Measurements from ENCODE around the gene STK39. TPM values are rescaled to one million over a fixed set of nuclear protein-coding genes. Genes with fewer than 3 reads are reported as not detected.

Gene STK39
- total RNA-seq, 1 donor from 2014 or later: 15.7 TPM

DNA sequence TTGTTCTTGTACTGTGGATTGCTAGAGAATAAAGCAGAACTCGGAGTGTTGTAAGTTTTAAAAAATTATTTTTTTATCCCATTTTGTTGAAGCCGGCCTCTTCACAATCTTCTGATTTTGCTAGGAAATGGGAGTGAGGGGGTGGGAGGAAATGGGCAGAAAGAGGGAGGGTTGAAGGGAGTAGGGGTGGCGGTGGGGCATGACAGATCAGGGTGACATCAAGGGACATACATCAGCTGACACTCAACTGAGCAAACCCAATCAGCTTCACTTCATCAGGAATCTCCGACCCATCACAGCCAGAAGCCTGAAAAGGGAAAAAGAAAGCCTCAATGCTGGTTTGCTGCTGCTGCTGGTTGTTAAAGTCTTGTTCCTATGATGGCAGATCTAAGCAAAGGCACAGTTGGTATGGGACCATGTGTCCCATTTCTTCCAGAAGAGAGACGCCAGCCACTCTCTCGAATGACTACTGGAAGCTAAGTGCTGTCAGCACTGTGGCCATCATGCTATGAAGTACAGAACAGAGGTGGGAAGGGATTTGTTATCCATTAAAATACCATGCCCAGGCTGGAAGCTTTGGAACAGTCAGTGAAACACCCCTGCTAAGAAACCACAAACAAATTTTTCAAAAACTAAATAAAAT, 292.0 kb downstream of the STK39 start:
- H3K27ac ChIP-seq (ENCODE audit: low read depth, low read length): no peak overlapping the region
- no peaks in the 10 kb centered on the region for H3K36me3 ChIP-seq (ENCODE audit: control insufficient read depth in 3 of 3, insufficient read depth in 3 of 3, low read length in 3 of 3)
- H3K9me3 ChIP-seq (ENCODE audit: control insufficient read depth in 3 of 3, low read length in 3 of 3): no peaks in the 10 kb centered on the region
- no peak overlapping the region for H3K9ac ChIP-seq (ENCODE audit: low read depth in 1 of 3, low read length in 3 of 3)
- no peaks in the 10 kb centered on the region for H3K4me1 ChIP-seq (ENCODE audit: control insufficient read depth in 3 of 3, insufficient read depth in 3 of 3, low read length in 3 of 3)
- H3K27me3 ChIP-seq (ENCODE audit: control insufficient read depth in 3 of 3, insufficient read depth in 3 of 3, low read length in 3 of 3): no peaks in the 10 kb centered on the region
- H3K4me3 ChIP-seq (ENCODE audit: low read length in 3 of 3): no peak overlapping the region

DNA sequence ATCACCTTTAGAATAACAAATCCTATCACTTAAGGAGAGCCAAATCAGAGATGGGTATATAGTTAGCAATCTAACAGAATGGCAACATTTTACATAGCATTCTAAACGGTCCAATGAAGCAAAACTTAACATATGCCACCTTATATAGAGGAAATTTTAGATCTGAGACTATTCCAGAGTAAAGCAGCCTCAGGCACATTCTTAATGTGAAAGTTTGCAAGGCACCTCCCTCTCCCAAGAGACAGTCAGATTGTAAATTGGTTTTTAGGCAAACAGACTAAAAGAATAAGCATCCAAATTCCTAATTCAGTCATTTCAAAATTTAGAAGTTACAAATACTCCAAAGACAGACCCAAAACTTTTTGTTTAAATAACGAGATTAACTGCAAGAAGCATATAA, 292.9 kb downstream of the STK39 start:
- no peaks in the 10 kb centered on the region for H3K27me3 ChIP-seq (ENCODE audit: control insufficient read depth in 3 of 3, insufficient read depth in 3 of 3, low read length in 3 of 3)
- H3K9me3 ChIP-seq (ENCODE audit: control insufficient read depth in 3 of 3, low read length in 3 of 3): no peaks in the 10 kb centered on the region
- H3K4me1 ChIP-seq (ENCODE audit: control insufficient read depth in 3 of 3, insufficient read depth in 3 of 3, low read length in 3 of 3): no peaks in the 10 kb centered on the region
- no peaks in the 10 kb centered on the region for H3K36me3 ChIP-seq (ENCODE audit: control insufficient read depth in 3 of 3, insufficient read depth in 3 of 3, low read length in 3 of 3)
- H3K27ac ChIP-seq (ENCODE audit: low read depth, low read length): no peak overlapping the region
- no peak overlapping the region for H3K4me3 ChIP-seq (ENCODE audit: low read length in 3 of 3)
- no peak overlapping the region for H3K9ac ChIP-seq (ENCODE audit: low read depth in 1 of 3, low read length in 3 of 3)

DNA sequence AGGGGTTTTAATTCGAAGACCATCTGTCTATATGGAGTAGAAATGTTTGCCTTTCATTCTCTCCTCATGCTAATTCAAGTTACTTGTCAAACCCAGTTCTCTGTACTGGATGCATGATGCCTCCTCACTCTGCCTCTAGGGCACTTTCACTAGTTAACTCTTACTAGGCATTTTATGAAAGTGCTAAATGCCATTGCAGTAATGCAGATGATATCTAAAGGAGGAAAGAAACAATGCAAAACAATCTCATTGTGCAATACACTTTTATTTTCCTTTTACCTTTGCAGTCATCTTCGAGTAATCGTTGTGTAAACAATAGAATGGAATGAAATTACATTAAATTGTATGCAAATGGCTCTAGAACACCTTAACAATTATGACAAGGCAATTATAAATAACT, 293.6 kb downstream of the STK39 start:
- Histone ChIP-seq H3K4me3 (ENCODE audit: low read length in 3 of 3) (no peak overlapping the region), H3K9me3 (ENCODE audit: control insufficient read depth in 3 of 3, low read length in 3 of 3) (no peaks in the 10 kb centered on the region), H3K27me3 (ENCODE audit: control insufficient read depth in 3 of 3, insufficient read depth in 3 of 3, low read length in 3 of 3) (no peaks in the 10 kb centered on the region), H3K4me1 (ENCODE audit: control insufficient read depth in 3 of 3, insufficient read depth in 3 of 3, low read length in 3 of 3) (no peaks in the 10 kb centered on the region), H3K36me3 (ENCODE audit: control insufficient read depth in 3 of 3, insufficient read depth in 3 of 3, low read length in 3 of 3) (no peaks in the 10 kb centered on the region), H3K9ac (ENCODE audit: low read depth in 1 of 3, low read length in 3 of 3) (no peak overlapping the region), H3K27ac (ENCODE audit: low read depth, low read length) (no peak overlapping the region)

DNA sequence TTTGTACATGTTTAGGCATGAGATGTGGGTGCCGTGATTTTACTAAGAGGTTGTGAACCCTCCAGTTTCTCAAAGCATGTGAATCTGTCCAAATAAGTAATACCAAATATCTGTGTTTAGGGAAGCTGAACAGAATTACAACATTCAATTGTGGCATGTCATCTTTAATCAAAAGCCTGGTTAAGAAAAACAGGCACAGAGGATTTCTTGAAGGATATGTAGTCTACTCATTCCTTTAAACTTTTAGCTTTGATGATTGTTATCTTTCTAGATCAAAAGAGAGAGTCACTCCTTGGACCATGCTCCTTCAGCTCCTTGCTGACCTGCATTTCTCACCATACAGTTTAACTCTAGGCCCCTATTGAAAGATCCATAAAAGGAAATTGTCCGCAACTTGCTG, 296.8 kb downstream of the STK39 start:
- Histone ChIP-seq H3K4me1 (ENCODE audit: control insufficient read depth in 3 of 3, insufficient read depth in 3 of 3, low read length in 3 of 3) (no peaks in the 10 kb centered on the region), H3K4me3 (ENCODE audit: low read length in 3 of 3) (no peak overlapping the region), H3K27ac (ENCODE audit: low read depth, low read length) (no peak overlapping the region), H3K27me3 (ENCODE audit: control insufficient read depth in 3 of 3, insufficient read depth in 3 of 3, low read length in 3 of 3) (no peaks in the 10 kb centered on the region), H3K9me3 (ENCODE audit: control insufficient read depth in 3 of 3, low read length in 3 of 3) (no peaks in the 10 kb centered on the region), H3K36me3 (ENCODE audit: control insufficient read depth in 3 of 3, insufficient read depth in 3 of 3, low read length in 3 of 3) (no peaks in the 10 kb centered on the region), H3K9ac (ENCODE audit: low read depth in 1 of 3, low read length in 3 of 3) (no peak overlapping the region)

DNA sequence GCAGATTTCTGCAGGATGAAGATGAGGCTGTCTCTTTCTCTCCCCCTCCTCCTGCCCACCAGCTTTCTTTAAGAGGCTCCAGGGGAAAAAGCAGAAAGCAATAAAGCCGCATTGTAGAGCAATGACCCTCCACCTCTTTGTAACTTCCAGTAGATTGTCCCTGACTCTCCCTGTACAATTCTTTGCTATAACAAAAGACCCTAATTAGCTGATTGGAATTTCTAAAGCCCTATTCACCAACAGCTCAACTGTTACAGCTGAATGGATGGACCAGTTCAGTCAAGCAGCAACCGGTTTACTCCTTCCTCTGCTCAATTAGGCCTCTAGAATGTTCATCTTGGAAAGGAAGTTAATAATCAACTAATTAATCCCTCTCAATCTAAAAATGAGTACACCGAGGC, 301.0 kb downstream of the STK39 start:
- no peak overlapping the region for H3K4me3 ChIP-seq (ENCODE audit: low read length in 3 of 3)
- H3K9ac ChIP-seq (ENCODE audit: low read depth in 1 of 3, low read length in 3 of 3): no peak overlapping the region
- no peaks in the 10 kb centered on the region for H3K27me3 ChIP-seq (ENCODE audit: control insufficient read depth in 3 of 3, insufficient read depth in 3 of 3, low read length in 3 of 3)
- no peaks in the 10 kb centered on the region for H3K36me3 ChIP-seq (ENCODE audit: control insufficient read depth in 3 of 3, insufficient read depth in 3 of 3, low read length in 3 of 3)
- H3K4me1 ChIP-seq (ENCODE audit: control insufficient read depth in 3 of 3, insufficient read depth in 3 of 3, low read length in 3 of 3): peaks cover 0 to 7% (median 4%) of the 10 kb centered on the region in 3 donors
- no peaks in the 10 kb centered on the region for H3K9me3 ChIP-seq (ENCODE audit: control insufficient read depth in 3 of 3, low read length in 3 of 3)
- no peak overlapping the region for H3K27ac ChIP-seq (ENCODE audit: low read depth, low read length)

DNA sequence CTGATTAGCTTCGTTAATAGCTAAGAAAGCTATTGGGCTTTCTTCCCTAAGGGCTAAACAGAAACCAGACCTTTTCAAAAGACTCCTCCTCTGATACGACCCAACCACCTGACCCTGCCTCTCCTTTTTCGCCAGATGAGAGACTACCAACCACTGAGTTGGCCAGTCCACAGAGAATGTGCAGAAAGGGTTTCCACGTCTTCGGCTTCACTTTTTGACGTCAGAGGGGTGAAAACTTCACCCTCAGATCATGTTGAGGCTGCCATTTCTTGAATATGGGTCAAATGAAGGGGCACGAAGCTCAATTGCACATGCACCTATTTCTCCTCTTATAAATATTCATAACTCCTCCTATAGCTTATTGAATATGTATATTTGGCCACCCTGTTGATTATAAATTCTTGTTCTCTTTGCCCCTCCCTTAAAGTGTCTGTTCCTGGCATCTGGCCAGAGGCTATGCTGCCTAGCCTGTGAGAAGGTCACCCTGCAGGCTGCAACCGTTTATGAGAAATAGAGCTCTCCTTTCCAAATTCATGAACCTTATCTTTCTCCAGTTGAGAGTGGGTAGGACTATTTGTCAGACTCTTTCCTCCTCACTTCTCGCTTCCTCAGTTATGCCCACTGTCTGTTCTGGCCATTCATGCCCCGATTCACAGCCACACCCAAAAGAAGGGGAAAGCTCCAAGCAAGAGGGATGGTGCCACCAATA, 301.6 kb downstream of the STK39 start:
- no peaks in the 10 kb centered on the region for H3K9me3 ChIP-seq (ENCODE audit: control insufficient read depth in 3 of 3, low read length in 3 of 3)
- no peak overlapping the region for H3K4me3 ChIP-seq (ENCODE audit: low read length in 3 of 3)
- H3K9ac ChIP-seq (ENCODE audit: low read depth in 1 of 3, low read length in 3 of 3): no peak overlapping the region
- H3K27ac ChIP-seq (ENCODE audit: low read depth, low read length): no peak overlapping the region
- H3K36me3 ChIP-seq (ENCODE audit: control insufficient read depth in 3 of 3, insufficient read depth in 3 of 3, low read length in 3 of 3): no peaks in the 10 kb centered on the region
- H3K4me1 ChIP-seq (ENCODE audit: control insufficient read depth in 3 of 3, insufficient read depth in 3 of 3, low read length in 3 of 3): peaks cover 0 to 7% (median 4%) of the 10 kb centered on the region in 3 donors
- H3K27me3 ChIP-seq (ENCODE audit: control insufficient read depth in 3 of 3, insufficient read depth in 3 of 3, low read length in 3 of 3): no peaks in the 10 kb centered on the region

DNA sequence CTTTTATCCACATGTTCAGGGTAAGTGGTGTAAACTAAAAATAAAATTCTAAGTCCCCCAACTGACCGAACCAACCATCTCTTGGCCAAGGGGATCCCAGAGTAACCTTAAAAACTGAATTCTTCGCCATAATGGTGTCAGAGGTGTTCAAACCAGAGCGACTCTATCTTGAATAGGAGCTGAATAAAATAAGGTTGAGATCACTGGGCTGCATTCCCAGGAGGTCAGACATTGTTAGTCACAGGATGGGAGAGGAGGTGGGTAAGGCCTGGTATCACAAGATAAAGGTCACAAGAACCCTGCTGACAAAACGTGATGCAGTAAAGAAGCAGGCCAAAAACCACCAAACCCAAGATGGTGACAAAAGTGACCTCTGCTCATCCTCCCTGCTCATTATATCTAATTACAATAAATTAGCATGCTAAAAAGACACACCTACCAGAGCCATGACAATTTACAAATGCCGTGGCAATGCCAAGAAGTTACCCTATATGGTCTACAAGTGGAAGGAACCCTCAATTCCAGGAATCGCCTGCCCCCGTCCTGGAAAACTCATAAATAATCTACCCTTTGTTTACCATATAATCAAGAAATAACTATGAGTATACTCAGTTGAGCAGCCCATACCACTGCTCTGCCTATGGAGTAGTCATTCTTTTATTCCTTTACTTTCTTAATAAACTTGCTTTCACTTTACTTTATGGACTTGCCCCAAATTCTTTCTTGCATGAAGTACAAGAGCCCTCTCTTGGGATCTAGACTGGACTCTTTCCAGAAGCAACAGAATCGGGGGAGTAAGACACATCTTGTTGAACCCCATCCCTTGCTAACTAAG, 302.4 kb downstream of the STK39 start:
- Histone ChIP-seq H3K9me3 (ENCODE audit: control insufficient read depth in 3 of 3, low read length in 3 of 3) (no peaks in the 10 kb centered on the region), H3K27ac (ENCODE audit: low read depth, low read length) (no peak overlapping the region)

DNA sequence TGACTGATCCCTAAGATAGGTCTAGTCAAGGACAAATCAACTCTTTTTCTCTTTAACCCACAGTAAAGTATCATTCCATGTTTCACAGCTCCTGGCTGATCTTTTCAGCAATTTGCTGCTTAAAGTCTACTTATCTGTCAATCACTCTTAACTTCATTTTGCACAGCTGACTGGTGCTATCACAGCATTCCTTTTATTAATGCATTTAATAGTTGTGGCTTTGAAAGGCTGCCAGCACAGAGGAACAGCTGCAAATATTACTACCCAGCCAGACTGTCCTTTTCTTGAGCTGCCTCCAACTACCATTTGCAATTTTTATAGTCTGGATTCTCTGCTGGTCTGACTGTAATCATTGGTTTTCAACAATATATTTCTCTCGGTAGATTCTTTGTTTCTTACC, 303.5 kb downstream of the STK39 start:
- Histone ChIP-seq H3K27ac (ENCODE audit: low read depth, low read length) (no peak overlapping the region), H3K4me1 (ENCODE audit: control insufficient read depth in 3 of 3, insufficient read depth in 3 of 3, low read length in 3 of 3) (peaks cover 0 to 7% (median 4%) of the 10 kb centered on the region in 3 donors), H3K4me3 (ENCODE audit: low read length in 3 of 3) (no peak overlapping the region), H3K36me3 (ENCODE audit: control insufficient read depth in 3 of 3, insufficient read depth in 3 of 3, low read length in 3 of 3) (no peaks in the 10 kb centered on the region), H3K27me3 (ENCODE audit: control insufficient read depth in 3 of 3, insufficient read depth in 3 of 3, low read length in 3 of 3) (no peaks in the 10 kb centered on the region), H3K9ac (ENCODE audit: low read depth in 1 of 3, low read length in 3 of 3) (no peak overlapping the region), H3K9me3 (ENCODE audit: control insufficient read depth in 3 of 3, low read length in 3 of 3) (no peaks in the 10 kb centered on the region)

More for the DNA sequence above, 302.4 kb downstream of the STK39 start:
- H3K4me3 ChIP-seq (ENCODE audit: low read length in 3 of 3): no peak overlapping the region
- H3K36me3 ChIP-seq (ENCODE audit: control insufficient read depth in 3 of 3, insufficient read depth in 3 of 3, low read length in 3 of 3): no peaks in the 10 kb centered on the region
- H3K9ac ChIP-seq (ENCODE audit: low read depth in 1 of 3, low read length in 3 of 3): no peak overlapping the region
- H3K27me3 ChIP-seq (ENCODE audit: control insufficient read depth in 3 of 3, insufficient read depth in 3 of 3, low read length in 3 of 3): no peaks in the 10 kb centered on the region
- peaks cover 0 to 7% (median 4%) of the 10 kb centered on the region in 3 donors for H3K4me1 ChIP-seq (ENCODE audit: control insufficient read depth in 3 of 3, insufficient read depth in 3 of 3, low read length in 3 of 3)

DNA sequence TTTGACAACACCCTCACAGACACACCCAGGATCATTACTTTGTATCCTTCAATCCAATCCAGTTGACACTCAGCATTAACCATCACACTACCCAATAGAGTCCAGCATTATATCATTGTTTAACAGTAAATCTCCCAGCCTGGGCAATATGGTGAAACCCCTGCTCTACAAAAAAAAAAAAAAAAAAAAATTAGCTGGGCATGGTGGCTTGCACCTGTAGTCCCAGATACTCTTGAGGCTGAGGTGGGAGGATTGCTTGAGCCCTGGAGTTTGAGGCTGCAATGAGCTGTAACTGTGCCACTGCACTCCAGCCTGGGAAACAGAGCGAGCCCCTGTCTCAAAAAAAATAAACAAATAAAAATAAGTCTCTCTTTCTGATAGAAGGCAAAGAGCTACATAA, 304.0 kb downstream of the STK39 start:
- Histone ChIP-seq H3K27ac (ENCODE audit: low read depth, low read length) (no peak overlapping the region), H3K4me1 (ENCODE audit: control insufficient read depth in 3 of 3, insufficient read depth in 3 of 3, low read length in 3 of 3) (peaks cover 0 to 7% (median 4%) of the 10 kb centered on the region in 3 donors), H3K9me3 (ENCODE audit: control insufficient read depth in 3 of 3, low read length in 3 of 3) (no peaks in the 10 kb centered on the region), H3K9ac (ENCODE audit: low read depth in 1 of 3, low read length in 3 of 3) (no peak overlapping the region), H3K36me3 (ENCODE audit: control insufficient read depth in 3 of 3, insufficient read depth in 3 of 3, low read length in 3 of 3) (no peaks in the 10 kb centered on the region), H3K4me3 (ENCODE audit: low read length in 3 of 3) (no peak overlapping the region), H3K27me3 (ENCODE audit: control insufficient read depth in 3 of 3, insufficient read depth in 3 of 3, low read length in 3 of 3) (no peaks in the 10 kb centered on the region)
